Thyroid gland (tissue), 4 donors: ENCODE measurements around the gene CREB5.

ENCODE experiments used
- CTCF ChIP-seq, 6 experiments: fragments of 200-600 bp in 3 of 6; fragments of 450-650 bp in 3 of 6; sonication (generic) in 3 of 6; IDR thresholded peaks; one replicate each; pipeline ENCODE4 v1.5.1; 2016 to 2019; ENCODE audit warnings: antibody characterized with exemption in 6 of 6, mild to moderate bottlenecking in 2 of 6, inconsistent platforms in 1 of 6, moderate library complexity in 1 of 6
- POLR2A ChIP-seq, 2 donors: fragments of 450-650 bp; IDR thresholded peaks; one replicate each; pipeline ENCODE4 v1.6.1; 2017; ENCODE audit warnings: antibody characterized with exemption in 2 of 2, mild to moderate bottlenecking in 2 of 2, moderate library complexity in 1 of 2

GRCh38 chr7:28747404-28747803 lies 335.1 kb downstream of the CREB5 start:
- TF ChIP-seq CTCF (IDR thresholded peaks at IDR 0.05) (no peak), POLR2A (IDR thresholded peaks at IDR 0.05) (no peak)
